ENCODE results near the gene KCTD4. TPM values are rescaled to one million over a fixed set of nuclear protein-coding genes. Genes with fewer than 3 reads are reported as not detected.

Gene KCTD4
- total RNA-seq, 2 donors from 2014 or later = not detected

DNA sequence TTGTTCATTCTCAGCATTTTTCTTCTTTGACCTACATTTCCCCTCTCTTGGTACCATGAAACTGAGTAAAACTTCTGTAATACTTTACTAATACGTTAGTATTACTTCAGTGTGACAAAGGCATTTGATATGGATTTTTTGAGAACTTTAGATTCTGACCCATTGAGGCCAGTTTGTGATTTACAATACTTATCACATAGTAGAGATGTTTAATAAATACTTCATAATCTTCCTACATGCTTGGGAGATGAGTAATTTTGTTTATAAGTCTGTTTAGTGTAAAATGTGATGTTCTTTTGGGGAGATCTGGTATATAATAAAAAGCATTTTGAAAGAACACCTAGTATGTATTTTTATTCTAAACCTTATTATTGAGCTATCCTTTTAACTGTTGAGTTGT, 50.9 kb downstream of the KCTD4 start:
- Histone ChIP-seq H3K27me3 (ENCODE audit: control insufficient read depth, insufficient read depth, low read length, poor library complexity, severe bottlenecking) (no peaks in the 10 kb centered on the region), H3K4me1 (ENCODE audit: control insufficient read depth, insufficient read depth, low read length) (no peaks in the 10 kb centered on the region), H3K9ac (ENCODE audit: extremely low read depth, low read length, poor library complexity, severe bottlenecking) (no peak overlapping the region), H3K36me3 (ENCODE audit: control insufficient read depth, insufficient read depth, low read length) (peaks cover 18% of the 10 kb centered on the region), H3K9me3 (ENCODE audit: control insufficient read depth, low read length) (no peaks in the 10 kb centered on the region), H3K27ac (ENCODE audit: low read depth, low read length) (no peak overlapping the region), H3K4me3 (ENCODE audit: low read length) (no peak overlapping the region)
- H3K9me3 Mint-ChIP-seq = no peaks in the 10 kb centered on the region
- no peak overlapping the region for H3K27ac Mint-ChIP-seq
- H3K27me3 Mint-ChIP-seq (ENCODE audit: insufficient read depth) = no peaks in the 10 kb centered on the region
- no peak overlapping the region for H3K4me3 Mint-ChIP-seq
- DNase-seq = no peak
- WGBS, 2 experiments (ENCODE audit: insufficient coverage in 1 of 2, insufficient read length in 1 of 2) = no CpG with 5 or more reads among the region's 1 CpG
- TF ChIP-seq, protein P1, sequence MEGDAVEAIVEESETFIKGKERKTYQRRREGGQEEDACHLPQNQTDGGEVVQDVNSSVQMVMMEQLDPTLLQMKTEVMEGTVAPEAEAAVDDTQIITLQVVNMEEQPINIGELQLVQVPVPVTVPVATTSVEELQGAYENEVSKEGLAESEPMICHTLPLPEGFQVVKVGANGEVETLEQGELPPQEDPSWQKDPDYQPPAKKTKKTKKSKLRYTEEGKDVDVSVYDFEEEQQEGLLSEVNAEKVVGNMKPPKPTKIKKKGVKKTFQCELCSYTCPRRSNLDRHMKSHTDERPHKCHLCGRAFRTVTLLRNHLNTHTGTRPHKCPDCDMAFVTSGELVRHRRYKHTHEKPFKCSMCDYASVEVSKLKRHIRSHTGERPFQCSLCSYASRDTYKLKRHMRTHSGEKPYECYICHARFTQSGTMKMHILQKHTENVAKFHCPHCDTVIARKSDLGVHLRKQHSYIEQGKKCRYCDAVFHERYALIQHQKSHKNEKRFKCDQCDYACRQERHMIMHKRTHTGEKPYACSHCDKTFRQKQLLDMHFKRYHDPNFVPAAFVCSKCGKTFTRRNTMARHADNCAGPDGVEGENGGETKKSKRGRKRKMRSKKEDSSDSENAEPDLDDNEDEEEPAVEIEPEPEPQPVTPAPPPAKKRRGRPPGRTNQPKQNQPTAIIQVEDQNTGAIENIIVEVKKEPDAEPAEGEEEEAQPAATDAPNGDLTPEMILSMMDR (conservative IDR thresholded peaks at IDR 0.05) = no peak
- H3K36me3 Mint-ChIP-seq (ENCODE audit: low read depth) = peaks cover 23% of the 10 kb centered on the region
- H3K4me1 Mint-ChIP-seq = peaks cover 8% of the 10 kb centered on the region

DNA sequence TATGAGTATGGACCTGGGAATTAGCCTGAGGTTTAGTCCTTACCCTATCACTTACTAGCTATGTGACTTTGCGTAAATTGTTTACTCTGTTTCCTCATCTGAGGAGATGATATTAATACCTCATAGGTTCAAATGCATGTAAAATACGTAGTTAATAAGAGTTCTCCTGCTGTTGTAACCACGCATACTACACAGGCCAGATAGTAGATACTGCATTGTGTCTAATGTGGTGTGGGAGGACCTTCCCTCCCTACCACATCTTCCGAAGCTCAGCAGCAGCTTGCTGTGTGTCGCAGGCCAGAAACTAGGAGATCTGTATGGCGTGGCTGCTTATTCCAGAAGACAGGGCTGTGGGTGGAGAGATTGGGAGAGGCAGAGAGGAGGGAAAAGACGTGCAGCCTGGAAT, 57.5 kb downstream of the KCTD4 start:
- Histone ChIP-seq H3K27ac (ENCODE audit: low read depth, low read length) (no peak overlapping the region), H3K9ac (ENCODE audit: extremely low read depth, low read length, poor library complexity, severe bottlenecking) (no peak overlapping the region), H3K9me3 (ENCODE audit: control insufficient read depth, low read length) (no peaks in the 10 kb centered on the region), H3K4me3 (ENCODE audit: low read length) (no peak overlapping the region), H3K4me1 (ENCODE audit: control insufficient read depth, insufficient read depth, low read length) (no peaks in the 10 kb centered on the region), H3K36me3 (ENCODE audit: control insufficient read depth, insufficient read depth, low read length) (peaks cover 24% of the 10 kb centered on the region), H3K27me3 (ENCODE audit: control insufficient read depth, insufficient read depth, low read length, poor library complexity, severe bottlenecking) (no peaks in the 10 kb centered on the region)
- Mint-ChIP-seq H3K27ac (peak overlapping the region; percentile 38), H3K36me3 (ENCODE audit: low read depth) (peaks cover 12% of the 10 kb centered on the region), H3K27me3 (ENCODE audit: insufficient read depth) (no peaks in the 10 kb centered on the region), H3K4me3 (no peak overlapping the region), H3K9me3 (no peaks in the 10 kb centered on the region), H3K4me1 (peaks cover 16% of the 10 kb centered on the region)
- WGBS, 2 experiments (ENCODE audit: insufficient coverage in 1 of 2, insufficient read length in 1 of 2) = 93 to 98% methylated on average over 5 to 7 of the region's 7 CpGs
- no peak for DNase-seq
- TF ChIP-seq, protein P1 (conservative IDR thresholded peaks at IDR 0.05) = no peak

Other genes starting within 250 kb of the KCTD4 start
- gene NUFIP1, start 211.6 kb downstream of the KCTD4 start, total RNA-seq = 10 to 100 TPM; 11.0 to 13.9 TPM
- gene GPALPP1, start 211.5 kb downstream of the KCTD4 start, total RNA-seq = 10 to 100 TPM; 25.8 to 36.4 TPM
- 10 to 100 TPM; 27.0 to 27.4 TPM for gene GTF2F2, start 80.5 kb downstream of the KCTD4 start, total RNA-seq
- gene TPT1, start 140.1 kb upstream of the KCTD4 start, total RNA-seq = 1,000 to 10,000 TPM; 2,192 to 2,586 TPM
- 10 to 100 TPM in 1 of 2 donors, 1 to 10 TPM in 1; 9.9 to 12.4 TPM for gene SLC25A30, start 217.3 kb upstream of the KCTD4 start, total RNA-seq